ENCODE measurements around the gene NGEF. TPM values are rescaled to one million over a fixed set of nuclear protein-coding genes. Genes with fewer than 3 reads are reported as not detected.
A peak's percentile ranks its signal among the peaks of the same experiment; 100 is the strongest.

Gene NGEF
- total and polyA plus RNA-seq, 8 donors: 2.6 to 30.9 (median 5.9) TPM

- Histone ChIP-seq H3K9me3 (no peaks in the 10 kb centered on the region), H3K4me1 (peaks cover 17 to 29% (median 20%) of the 10 kb centered on the region in 4 donors), H3K27me3 (peaks cover 0 to 35% (median 24%) of the 10 kb centered on the region in 3 donors), H3K4me3 (no peak overlapping the region), H3K27ac (no peak overlapping the region), H3K36me3 (no peaks in the 10 kb centered on the region)
- DNase-seq: no peak
- 84 to 89% (median 87%) methylated on average over 16 to 20 of the region's 20 CpGs for WGBS, 5 donors
- TF ChIP-seq POLR2A (IDR thresholded peaks at IDR 0.05) (no peak), CTCF (IDR thresholded peaks at IDR 0.05) (no peak), EP300 (IDR thresholded peaks at IDR 0.05) (no peak), POLR2AphosphoS5 (IDR thresholded peaks at IDR 0.05) (no peak)
- intact Hi-C loops (cut with DNase I; ENCODE audit: low total_unique reads): no loop called here
Observed at GRCh38 chr2:232878855-232879617, 134.0 kb downstream of the NGEF start.

DNA sequence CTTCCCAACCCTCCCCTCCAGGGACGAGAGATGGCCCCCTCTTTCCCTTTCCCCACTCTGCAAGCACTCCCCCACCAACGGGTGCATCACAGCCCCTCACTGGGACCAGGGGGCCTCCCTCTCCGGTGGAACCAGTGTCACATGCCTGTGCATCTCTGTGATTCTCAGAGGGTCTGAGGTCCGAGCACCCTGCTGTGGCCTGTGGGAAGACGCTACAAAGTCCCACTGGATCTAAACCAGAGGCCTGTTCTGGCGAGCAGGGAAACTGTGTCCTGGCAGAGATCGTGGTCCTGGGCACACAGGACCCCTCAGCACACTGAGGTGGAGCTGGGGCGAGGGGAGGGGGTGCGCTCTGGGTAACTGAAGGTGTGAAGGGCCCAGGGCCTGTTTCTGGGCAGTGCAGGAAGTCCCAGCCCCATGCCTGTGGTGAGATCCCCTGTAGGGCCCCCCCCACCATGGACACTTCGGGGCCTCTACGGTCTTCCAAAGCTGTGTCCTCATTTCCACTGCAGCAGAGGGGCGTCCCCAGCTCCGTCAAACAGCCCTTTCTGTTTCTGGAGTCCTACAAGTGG is 135.0 kb downstream of the NGEF start:
- no peak for DNase-seq
- Histone ChIP-seq H3K4me3 (no peak overlapping the region), H3K36me3 (no peaks in the 10 kb centered on the region), H3K27me3 (peaks cover 0 to 35% (median 24%) of the 10 kb centered on the region in 3 donors), H3K9me3 (no peaks in the 10 kb centered on the region), H3K4me1 (peaks cover 17 to 37% (median 22%) of the 10 kb centered on the region in 4 donors), H3K27ac (no peak overlapping the region)
- no peak for TF ChIP-seq CTCF (IDR thresholded peaks at IDR 0.05)
- TF ChIP-seq POLR2AphosphoS5 (IDR thresholded peaks at IDR 0.05): no peak
- no peak for TF ChIP-seq EP300 (IDR thresholded peaks at IDR 0.05)
- TF ChIP-seq POLR2A (IDR thresholded peaks at IDR 0.05): no peak
- WGBS, 5 donors: 92 to 97% (median 94%) methylated on average over 12 to 13 of the region's 13 CpGs
- intact Hi-C loops (cut with DNase I; ENCODE audit: low total_unique reads): no loop called here

DNA sequence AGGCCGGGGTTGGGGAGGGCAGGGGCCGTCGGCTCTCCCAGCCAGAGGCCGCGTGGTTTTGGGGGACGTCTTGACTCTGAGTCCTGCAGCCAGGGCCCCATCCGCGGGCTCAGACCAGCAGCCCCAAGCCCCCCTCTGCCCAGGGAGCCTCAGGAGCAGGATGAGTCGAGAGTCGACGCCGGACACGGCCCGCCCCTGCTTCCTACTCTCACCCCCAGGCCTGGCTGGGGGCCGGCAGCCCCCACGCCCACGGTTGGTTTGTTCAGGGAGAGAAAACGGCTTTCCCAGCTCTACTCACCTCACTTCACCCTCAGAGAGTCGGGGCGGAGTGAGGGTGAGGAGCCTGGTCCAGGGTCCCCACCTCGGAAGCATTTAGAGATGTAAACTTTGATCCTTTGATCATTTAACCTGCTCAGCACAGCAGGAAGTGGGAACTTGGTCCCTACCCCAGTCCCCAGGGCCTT is 136.0 kb downstream of the NGEF start:
- TF ChIP-seq CTCF (IDR thresholded peaks at IDR 0.05) (no peak), EP300 (IDR thresholded peaks at IDR 0.05) (no peak), POLR2AphosphoS5 (IDR thresholded peaks at IDR 0.05) (no peak), POLR2A (IDR thresholded peaks at IDR 0.05) (no peak)
- Histone ChIP-seq H3K27me3 (peaks cover 0 to 35% (median 24%) of the 10 kb centered on the region in 3 donors), H3K4me3 (peak overlapping the region; percentile 52 to 67 (median 58)), H3K27ac (no peak overlapping the region), H3K36me3 (no peaks in the 10 kb centered on the region), H3K9me3 (no peaks in the 10 kb centered on the region), H3K4me1 (peaks cover 17 to 37% (median 22%) of the 10 kb centered on the region in 4 donors)
- WGBS, 5 donors: 20 to 59% (median 23%) methylated on average over 6 to 21 of the region's 21 CpGs
- DNase-seq: no peak
- intact Hi-C loops (cut with DNase I; ENCODE audit: low total_unique reads): no loop called here

DNA sequence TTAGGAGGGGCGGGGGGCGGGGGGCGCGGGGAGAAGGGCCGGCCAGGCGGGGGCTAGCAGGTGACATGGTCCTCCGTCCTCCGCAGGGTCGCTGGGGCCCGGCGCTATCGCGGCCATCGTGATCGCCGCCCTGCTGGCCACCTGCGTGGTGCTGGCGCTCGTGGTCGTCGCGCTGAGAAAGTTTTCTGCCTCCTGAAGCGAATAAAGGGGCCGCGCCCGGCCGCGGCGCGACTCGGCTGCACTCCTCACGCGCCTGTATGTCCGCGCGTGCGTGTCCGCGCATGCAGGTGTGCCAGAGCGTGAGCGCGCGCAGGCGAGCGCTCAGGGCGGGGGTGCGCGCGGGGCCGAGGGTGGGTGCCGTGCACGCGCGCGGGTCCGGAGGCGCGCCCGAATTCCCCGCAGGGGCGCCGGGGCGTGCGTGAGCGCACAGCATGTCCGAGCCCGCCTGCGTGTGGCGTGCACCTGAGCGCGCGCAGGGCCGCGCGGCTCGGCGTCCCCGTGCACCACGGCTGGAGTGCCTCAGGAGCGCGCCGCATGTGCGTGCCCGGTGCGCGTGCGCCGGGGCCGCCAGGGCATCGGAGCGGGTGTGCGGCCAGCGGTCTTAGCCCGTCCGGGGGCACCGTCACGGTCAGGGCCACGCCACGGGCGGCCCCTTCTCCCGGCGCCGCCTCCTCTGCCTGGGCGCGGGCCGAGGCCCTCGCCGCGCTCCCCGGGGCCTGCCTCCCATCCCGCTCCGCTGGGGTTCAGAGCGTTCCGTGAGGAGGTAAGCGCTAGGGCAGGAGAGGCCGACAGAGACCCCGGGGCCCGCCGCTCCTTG is 136.7 kb downstream of the NGEF start:
- Histone ChIP-seq H3K9me3 (no peaks in the 10 kb centered on the region), H3K4me1 (peaks cover 17 to 37% (median 22%) of the 10 kb centered on the region in 4 donors), H3K4me3 (peak overlapping the region; percentile 52 to 67 (median 58)), H3K27me3 (peaks cover 0 to 35% (median 24%) of the 10 kb centered on the region in 3 donors), H3K36me3 (no peaks in the 10 kb centered on the region), H3K27ac (peak overlapping the region in 1 of 5 donors; percentile 13)
- 0 to 3% (median 1%) methylated on average over 17 to 119 of the region's 119 CpGs for WGBS, 5 donors
- intact Hi-C loops (cut with DNase I; ENCODE audit: low total_unique reads): no loop called here
- DNase-seq: peak; percentile 44 to 71
- TF ChIP-seq EP300 (IDR thresholded peaks at IDR 0.05) (no peak), POLR2AphosphoS5 (IDR thresholded peaks at IDR 0.05) (no peak), CTCF (IDR thresholded peaks at IDR 0.05) (no peak), POLR2A (IDR thresholded peaks at IDR 0.05) (no peak)
